HG02642 (cell line): ENCODE measurements around the gene COX19.

Experiments used
- ATAC-seq: cut with Tn5 transposase; IDR thresholded peaks from one replicate; pipeline ENCODE4 v1.9.1; 2021; ENCODE audit warnings: mild to moderate bottlenecking; ENCODE audit not compliant: unreplicated experiment, poor library complexity

Gene COX19

GRCh38 chr7:918118-918425 is 57.3 kb downstream of the COX19 start:
- no peak for ATAC-seq

DNA sequence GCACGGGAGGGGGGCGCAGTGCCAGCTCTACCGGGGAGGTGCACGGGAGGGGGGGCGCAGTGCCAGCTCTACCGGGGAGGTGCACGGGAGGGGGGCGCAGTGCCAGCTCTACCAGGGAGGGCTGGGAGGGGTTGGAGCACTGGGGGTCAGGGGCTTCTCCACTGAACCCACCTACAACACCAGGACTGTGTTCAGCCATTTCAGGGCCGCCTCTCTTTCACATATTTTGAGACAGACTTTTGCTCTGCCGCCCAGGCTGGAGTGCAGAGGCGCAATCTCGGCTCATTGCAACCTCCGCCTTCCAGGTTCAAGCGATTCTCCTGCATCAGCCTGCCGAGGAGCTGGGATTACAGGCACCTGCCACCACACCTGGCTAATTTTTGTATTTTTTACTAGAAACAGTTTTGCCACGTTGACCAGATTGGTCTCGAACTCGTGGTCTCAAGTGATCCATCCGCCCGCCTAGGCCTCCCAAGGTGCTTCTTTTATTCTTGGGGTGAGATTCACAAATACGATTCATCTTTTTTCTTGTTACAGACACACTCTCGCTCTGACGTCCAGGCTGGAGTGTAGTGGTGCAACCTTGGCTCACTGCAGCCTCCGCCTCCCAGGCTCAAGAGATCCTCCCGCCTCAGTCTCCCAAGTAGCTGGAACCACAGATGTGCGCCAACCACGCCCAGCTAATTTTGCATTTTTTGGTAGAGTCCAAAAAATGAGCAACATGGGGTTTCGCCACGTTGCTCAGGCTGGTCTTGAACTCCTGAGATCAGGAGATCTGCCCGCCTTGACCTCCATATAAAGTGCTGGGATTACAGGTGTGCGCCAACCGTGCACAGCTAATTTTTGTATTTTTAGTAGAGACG is 57.9 kb downstream of the COX19 start:
- ATAC-seq, result no peak

DNA sequence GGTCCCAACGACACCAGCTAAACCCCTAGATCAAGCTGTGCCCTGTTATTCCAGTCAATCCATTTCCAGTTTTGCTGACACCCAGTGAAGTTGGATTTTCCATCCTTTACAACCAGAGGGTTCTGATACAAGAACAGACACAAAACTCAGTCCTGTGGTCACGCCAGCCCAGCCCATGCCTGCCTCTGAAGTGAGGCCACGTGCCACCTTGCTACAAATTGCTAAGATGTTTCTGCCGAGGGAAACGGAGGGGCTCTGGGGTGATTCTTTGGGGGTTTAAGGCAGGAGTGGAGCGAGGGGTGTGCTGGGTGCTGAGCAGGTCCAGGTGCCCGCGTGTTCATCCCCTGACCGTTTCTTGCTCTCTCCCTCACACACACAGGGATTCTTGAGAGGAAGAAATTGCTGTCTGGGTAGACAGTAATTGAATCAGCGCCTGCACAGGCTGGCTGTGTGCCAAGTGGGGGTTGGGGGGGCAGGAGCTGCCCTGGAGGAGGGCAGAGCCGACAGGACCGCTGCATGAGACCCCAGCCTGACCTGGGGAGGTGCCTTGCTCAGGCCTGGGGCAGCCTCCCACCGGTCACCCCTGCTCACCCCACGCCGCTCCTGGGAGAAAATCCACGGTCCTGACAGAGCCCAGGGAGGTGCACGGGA is 58.9 kb downstream of the COX19 start:
- no peak for ATAC-seq
